Astrocyte (in vitro differentiated cells and primary cell): ENCODE measurements around the gene SLC36A1. TPM values are rescaled to one million over a fixed set of nuclear protein-coding genes. Genes with fewer than 3 reads are reported as not detected.

Experiments used
- DNase-seq: peaks from one replicate; pipeline ENCODE4 v3.0.0-alpha.2; 2010; ENCODE audit warnings: low read depth
- FAIRE-seq: peaks from 2 replicates; lab custom pipeline; 2011; peaks lifted over from hg19 to GRCh38; lab: Jason Lieb, UNC
- H2AFZ ChIP-seq: 2 replicates; pipeline ENCODE4 v1.6.0; 2012; ENCODE audit warnings: low read depth, low read length, inconsistent platforms
- H3K27ac ChIP-seq: 2 replicates; pipeline ENCODE4 v1.5.1; 2011; ENCODE audit warnings: low read depth, low read length, inconsistent platforms
- H3K27me3 ChIP-seq: 2 replicates; pipeline ENCODE4 v1.6.0; 2011; ENCODE audit warnings: low read length, inconsistent platforms; ENCODE audit not compliant: insufficient read depth
- H3K36me3 ChIP-seq: 2 replicates; pipeline ENCODE4 v1.5.1; 2011; ENCODE audit warnings: low read length, inconsistent platforms; ENCODE audit not compliant: insufficient read depth
- H3K4me1 ChIP-seq: 2 replicates; pipeline ENCODE4 v1.5.1; 2011; ENCODE audit warnings: low read length, inconsistent platforms; ENCODE audit not compliant: insufficient read depth
- H3K4me2 ChIP-seq: 2 replicates; pipeline ENCODE4 v1.6.0; 2012; ENCODE audit warnings: low read length, inconsistent platforms
- H3K4me3 ChIP-seq: 2 replicates; pipeline ENCODE4 v1.5.1; 2011; ENCODE audit warnings: low read depth, mild to moderate bottlenecking, low read length, inconsistent platforms; ENCODE audit not compliant: insufficient read depth
- H3K79me2 ChIP-seq: 2 replicates; pipeline ENCODE4 v1.6.0; 2012; ENCODE audit warnings: mild to moderate bottlenecking, low read length, inconsistent platforms; ENCODE audit not compliant: insufficient read depth
- H3K9ac ChIP-seq: 2 replicates; pipeline ENCODE4 v1.6.0; 2012; ENCODE audit warnings: mild to moderate bottlenecking, low read length, inconsistent platforms
- H3K9me3 ChIP-seq: 2 replicates; pipeline ENCODE4 v1.5.1; 2012; ENCODE audit warnings: low read depth, mild to moderate bottlenecking, low read length, inconsistent platforms; ENCODE audit not compliant: insufficient read depth
- H4K20me1 ChIP-seq: 2 replicates; pipeline ENCODE4 v1.6.0; 2012; ENCODE audit warnings: low read length, inconsistent platforms; ENCODE audit not compliant: insufficient read depth
- H3K27ac Mint-ChIP-seq: one replicate; pipeline ENCODE4 v1.8.0; 2021; ENCODE audit warnings: mild to moderate bottlenecking, mixed read lengths; ENCODE audit not compliant: unreplicated experiment
- H3K27me3 Mint-ChIP-seq: one replicate; pipeline ENCODE4 v1.8.0; 2021; ENCODE audit warnings: low read depth, mixed read lengths; ENCODE audit not compliant: unreplicated experiment
- H3K36me3 Mint-ChIP-seq: one replicate; pipeline ENCODE4 v1.8.0; 2021; ENCODE audit warnings: low read depth, mixed read lengths; ENCODE audit not compliant: unreplicated experiment
- H3K4me1 Mint-ChIP-seq: one replicate; pipeline ENCODE4 v1.8.0; 2021; ENCODE audit warnings: low read depth, mixed read lengths; ENCODE audit not compliant: unreplicated experiment
- H3K4me3 Mint-ChIP-seq: one replicate; pipeline ENCODE4 v1.8.0; 2021; ENCODE audit warnings: mild to moderate bottlenecking, moderate library complexity, mixed read lengths; ENCODE audit not compliant: unreplicated experiment
- H3K9me3 Mint-ChIP-seq: one replicate; pipeline ENCODE4 v1.8.0; 2021; ENCODE audit warnings: mild to moderate bottlenecking, mixed read lengths; ENCODE audit not compliant: unreplicated experiment
- CTCF ChIP-seq: IDR thresholded peaks from 2 replicates; pipeline ENCODE4 v1.5.1; 2011; ENCODE audit warnings: low read depth, mild to moderate bottlenecking, inconsistent platforms, low read length, moderate library complexity; ENCODE audit not compliant: insufficient read depth
- EZH2 ChIP-seq: IDR thresholded peaks from 2 replicates; pipeline ENCODE4 v1.6.1; 2012; ENCODE audit warnings: mild to moderate bottlenecking, low read length, inconsistent platforms; ENCODE audit not compliant: insufficient read depth
- total RNA-seq: library from RNA; stranded (reverse); gene quantifications from 2 replicates; pipeline ENCODE4 v1.2.1, GENCODE V29; 2021

SLC36A1 gene
- total RNA-seq, 1 donor from 2014 or later, result 6.4 TPM

- H3K4me2 ChIP-seq, result peak overlapping the region; percentile 41
- H2AFZ ChIP-seq, result no peak overlapping the region
- Mint-ChIP-seq H3K4me1 (peaks cover 18% of the 10 kb centered on the region), H3K36me3 (no peaks in the 10 kb centered on the region), H3K27me3 (peaks cover 8% of the 10 kb centered on the region), H3K27ac (no peak overlapping the region), H3K9me3 (no peaks in the 10 kb centered on the region), H3K4me3 (no peak overlapping the region)
- H3K36me3 ChIP-seq, result no peaks in the 10 kb centered on the region
- H3K27ac ChIP-seq, result no peak overlapping the region
- H3K79me2 ChIP-seq, result peaks cover 55% of the 10 kb centered on the region
- FAIRE-seq (no peak), DNase-seq (peak; percentile 50)
- TF ChIP-seq CTCF, result no peak
- TF ChIP-seq EZH2, result no peak
- peaks cover 26% of the 10 kb centered on the region for H4K20me1 ChIP-seq
- no peaks in the 10 kb centered on the region for H3K9me3 ChIP-seq
- H3K27me3 ChIP-seq, result no peaks in the 10 kb centered on the region
- no peak overlapping the region for H3K4me3 ChIP-seq
- no peak overlapping the region for H3K9ac ChIP-seq
- peaks cover 22% of the 10 kb centered on the region for H3K4me1 ChIP-seq
These were observed 4.5 kb downstream of the SLC36A1 start for GRCh38 chr5:151451626-151452520.

- peaks cover 10% of the 10 kb centered on the region for H3K4me1 ChIP-seq
- H3K4me1 Mint-ChIP-seq, result peaks cover 9% of the 10 kb centered on the region
These were observed 6.8 kb downstream of the SLC36A1 start for GRCh38 chr5:151454166-151454565.

More at GRCh38 chr5:151454166-151454565, 6.8 kb downstream of the SLC36A1 start:
- H3K36me3 ChIP-seq, result no peaks in the 10 kb centered on the region
- Mint-ChIP-seq H3K27me3 (no peaks in the 10 kb centered on the region), H3K27ac (no peak overlapping the region), H3K36me3 (peaks cover 9% of the 10 kb centered on the region), H3K9me3 (no peaks in the 10 kb centered on the region), H3K4me3 (no peak overlapping the region)
- no peaks in the 10 kb centered on the region for H3K27me3 ChIP-seq
- no peak overlapping the region for H2AFZ ChIP-seq
- FAIRE-seq (no peak), DNase-seq (no peak)
- no peak overlapping the region for H3K27ac ChIP-seq
- H3K79me2 ChIP-seq, result peaks cover 40% of the 10 kb centered on the region
- H3K9ac ChIP-seq, result no peak overlapping the region
- peaks cover 26% of the 10 kb centered on the region for H4K20me1 ChIP-seq
- no peaks in the 10 kb centered on the region for H3K9me3 ChIP-seq
- H3K4me2 ChIP-seq, result no peak overlapping the region
- H3K4me3 ChIP-seq, result no peak overlapping the region
- TF ChIP-seq CTCF (no peak), EZH2 (no peak)
